Endodermal cell (in vitro differentiated cells): Measurements from ENCODE around the gene PNMA8C. TPM values are rescaled to one million over a fixed set of nuclear protein-coding genes. Genes with fewer than 3 reads are reported as not detected.

Source experiments
- DNase-seq: peaks from one replicate; pipeline ENCODE4 v3.0.0-alpha.2; 2017
- H3K27ac ChIP-seq: 2 replicates; pipeline ENCODE4 v1.5.1; 2013; ENCODE audit warnings: mild to moderate bottlenecking, low read depth, low read length, moderate library complexity
- H3K27me3 ChIP-seq: 2 replicates; pipeline ENCODE4 v1.6.1; 2013; ENCODE audit warnings: mild to moderate bottlenecking, low read length, moderate library complexity; ENCODE audit not compliant: insufficient read depth, control insufficient read depth, poor library complexity, severe bottlenecking
- H3K36me3 ChIP-seq: 2 replicates; pipeline ENCODE4 v1.7.0; 2013; ENCODE audit warnings: mild to moderate bottlenecking, low read length, moderate library complexity; ENCODE audit not compliant: control insufficient read depth, insufficient read depth
- H3K4me1 ChIP-seq: one replicate; pipeline ENCODE4 v1.7.0; 2013; ENCODE audit warnings: low read length; ENCODE audit not compliant: control insufficient read depth, insufficient read depth
- H3K4me3 ChIP-seq: 2 replicates; pipeline ENCODE4 v1.5.1; 2013; ENCODE audit warnings: mild to moderate bottlenecking, low read length, moderate library complexity
- H3K9ac ChIP-seq: 2 replicates; pipeline ENCODE4 v1.6.1; 2013; ENCODE audit warnings: mild to moderate bottlenecking, low read length, moderate library complexity; ENCODE audit not compliant: poor library complexity, severe bottlenecking; ENCODE audit errors: extremely low read depth
- H3K9me3 ChIP-seq: 2 replicates; pipeline ENCODE4 v1.6.1; 2013; ENCODE audit warnings: mild to moderate bottlenecking, low read length, moderate library complexity; ENCODE audit not compliant: control insufficient read depth
- H3K27ac Mint-ChIP-seq: 2 replicates; pipeline ENCODE4 v1.8.0; 2020; ENCODE audit warnings: mixed read lengths
- H3K27me3 Mint-ChIP-seq: 2 replicates; pipeline ENCODE4 v1.8.0; 2021; ENCODE audit warnings: mild to moderate bottlenecking, mixed read lengths; ENCODE audit not compliant: insufficient read depth
- H3K36me3 Mint-ChIP-seq: 2 replicates; pipeline ENCODE4 v1.8.0; 2020; ENCODE audit warnings: low read depth, mixed read lengths
- H3K4me1 Mint-ChIP-seq: 2 replicates; pipeline ENCODE4 v1.8.0; 2020; ENCODE audit warnings: mixed read lengths
- H3K4me3 Mint-ChIP-seq: 2 replicates; pipeline ENCODE4 v1.8.0; 2020; ENCODE audit warnings: mild to moderate bottlenecking, moderate library complexity, mixed read lengths
- H3K9me3 Mint-ChIP-seq: 2 replicates; pipeline ENCODE4 v1.8.0; 2020; ENCODE audit warnings: mild to moderate bottlenecking, mixed read lengths
- CTCF ChIP-seq: fragments of 200-600 bp; sonication (generic); conservative IDR thresholded peaks from 2 replicates; pipeline ENCODE4 v1.5.0; 2021; ENCODE audit warnings: antibody characterized with exemption, mild to moderate bottlenecking
- WGBS, 2 experiments: methylation state at CpG; one replicate each; pipeline versions ENCODE4 v1.1.5 to v1.1.7; 2013; ENCODE audit warnings: missing lambda C conversion rate in 2 of 2, mixed read lengths in 1 of 2; ENCODE audit not compliant: insufficient coverage in 1 of 2, insufficient read length in 1 of 2; 5-methylcytosine and 5-hydroxymethylcytosine counted together
- total RNA-seq, 2 donors: library from RNA; stranded (reverse); fragmentation: NEBNext Ultra II Directional in 1 of 2; extraction: Animal tissue kit (Norgen Biotek cat#: 25700) in 1 of 2; gene quantifications; 2 replicates in 1 of 2; 3 replicates in 1 of 2; pipeline ENCODE4 v1.2.1, GENCODE V29; 2021

The PNMA8C gene
- total RNA-seq, 2 donors from 2014 or later = 0.20 to 0.33 TPM

GRCh38 chr19:46450737-46451136 lies 22.0 kb upstream of the PNMA8C start:
- H3K36me3 Mint-ChIP-seq = peaks cover 4% of the 10 kb centered on the region
- H3K9me3 Mint-ChIP-seq = peaks cover 11% of the 10 kb centered on the region
- Histone ChIP-seq H3K4me3 (no peak overlapping the region), H3K9ac (no peak overlapping the region), H3K27me3 (no peaks in the 10 kb centered on the region), H3K27ac (no peak overlapping the region), H3K4me1 (no peaks in the 10 kb centered on the region), H3K36me3 (no peaks in the 10 kb centered on the region), H3K9me3 (peaks cover 9% of the 10 kb centered on the region)
- H3K4me3 Mint-ChIP-seq = no peak overlapping the region
- DNase-seq = no peak
- peaks cover 2% of the 10 kb centered on the region for H3K27me3 Mint-ChIP-seq
- TF ChIP-seq CTCF = no peak
- H3K27ac Mint-ChIP-seq = no peak overlapping the region
- no peaks in the 10 kb centered on the region for H3K4me1 Mint-ChIP-seq
- 91% methylated on average over 5 of the region's 5 CpGs; no CpG with 5 or more reads in 1 of the 2 experiments for WGBS, 2 experiments

GRCh38 chr19:46449228-46449627 lies 20.5 kb upstream of the PNMA8C start:
- Mint-ChIP-seq H3K36me3 (peaks cover 4% of the 10 kb centered on the region), H3K9me3 (peaks cover 9% of the 10 kb centered on the region), H3K27me3 (peaks cover 2% of the 10 kb centered on the region), H3K4me3 (no peak overlapping the region), H3K27ac (no peak overlapping the region), H3K4me1 (no peaks in the 10 kb centered on the region)
- WGBS, 2 experiments = 65 to 73% methylated on average over 5 to 7 of the region's 7 CpGs
- no peak overlapping the region for H3K4me3 ChIP-seq
- no peak overlapping the region for H3K9ac ChIP-seq
- peaks cover 9% of the 10 kb centered on the region for H3K9me3 ChIP-seq
- H3K27me3 ChIP-seq = no peaks in the 10 kb centered on the region
- TF ChIP-seq CTCF = no peak
- no peaks in the 10 kb centered on the region for H3K4me1 ChIP-seq
- no peak for DNase-seq
- no peak overlapping the region for H3K27ac ChIP-seq
- no peaks in the 10 kb centered on the region for H3K36me3 ChIP-seq

GRCh38 chr19:46448601-46449000 lies 19.9 kb upstream of the PNMA8C start:
- Mint-ChIP-seq H3K27ac (no peak overlapping the region), H3K4me3 (no peak overlapping the region), H3K4me1 (no peaks in the 10 kb centered on the region), H3K27me3 (peaks cover 2% of the 10 kb centered on the region), H3K9me3 (peaks cover 9% of the 10 kb centered on the region), H3K36me3 (peaks cover 4% of the 10 kb centered on the region)
- Histone ChIP-seq H3K4me1 (no peaks in the 10 kb centered on the region), H3K9me3 (peaks cover 9% of the 10 kb centered on the region), H3K27me3 (no peaks in the 10 kb centered on the region), H3K4me3 (no peak overlapping the region), H3K36me3 (no peaks in the 10 kb centered on the region), H3K27ac (no peak overlapping the region), H3K9ac (no peak overlapping the region)
- TF ChIP-seq CTCF = no peak
- 88% methylated on average over 6 to 9 of the region's 10 CpGs for WGBS, 2 experiments
- no peak for DNase-seq
